DOHH2 (cell line): Measurements from ENCODE around the gene DDIAS.
"Not testable (repeated sequence)": the region's sequence is repeated elsewhere in the genome, so short reads cannot be mapped to it uniquely, and the experiment has no call there.

Experiments
- H3F3A ChIP-seq: fragments of 200-600 bp; sonication (generic), shearing (Covaris generic); 2 replicates; pipeline ENCODE4 v1.6.0; 2016; ENCODE audit warnings: antibody characterized with exemption, mild to moderate bottlenecking; ENCODE audit not compliant: control insufficient read depth, insufficient read depth
- H3K27ac ChIP-seq: fragments of 200-600 bp; sonication (generic); 2 replicates; pipeline ENCODE4 v1.5.1; 2014; ENCODE audit warnings: low read depth, mild to moderate bottlenecking, low read length, moderate library complexity
- H3K27me3 ChIP-seq: fragments of 200-600 bp; sonication (generic); 2 replicates; pipeline ENCODE4 v1.6.1; 2014; ENCODE audit warnings: mild to moderate bottlenecking, low read length, mixed read lengths; ENCODE audit not compliant: control insufficient read depth
- H3K36me3 ChIP-seq: fragments of 200-600 bp; sonication (generic); 2 replicates; pipeline ENCODE4 v1.6.1; 2014; ENCODE audit warnings: mild to moderate bottlenecking, low read length, moderate library complexity, mixed read lengths; ENCODE audit not compliant: control insufficient read depth
- H3K4me1 ChIP-seq: fragments of 200-600 bp; sonication (generic); 2 replicates; pipeline ENCODE4 v1.6.1; 2014; ENCODE audit warnings: mild to moderate bottlenecking, low read length, mixed read lengths; ENCODE audit not compliant: control insufficient read depth
- H3K4me2 ChIP-seq: fragments of 200-600 bp; sonication (generic); 2 replicates; pipeline ENCODE4 v1.6.0; 2014; ENCODE audit warnings: mild to moderate bottlenecking, low read length, moderate library complexity
- H3K4me3 ChIP-seq: fragments of 200-600 bp; sonication (generic); 2 replicates; pipeline ENCODE4 v1.5.1; 2014; ENCODE audit warnings: mild to moderate bottlenecking, low read length, mixed read lengths
- H3K79me2 ChIP-seq: fragments of 200-600 bp; sonication (generic); 2 replicates; pipeline ENCODE4 v1.6.1; 2014; ENCODE audit warnings: mild to moderate bottlenecking, low read length, mixed read lengths; ENCODE audit not compliant: control insufficient read depth
- H3K9me2 ChIP-seq: fragments of 200-600 bp; sonication (generic); replicated peaks from 2 replicates; pipeline ENCODE4 v1.6.1; 2014; ENCODE audit warnings: mild to moderate bottlenecking, low read length, mixed read lengths; ENCODE audit not compliant: control insufficient read depth
- H3K9me3 ChIP-seq: fragments of 200-600 bp; sonication (generic); 2 replicates; pipeline ENCODE4 v1.6.1; 2014; ENCODE audit warnings: antibody characterized with exemption, low read length, mixed read lengths; ENCODE audit not compliant: control insufficient read depth, insufficient read depth
- H4K20me1 ChIP-seq: fragments of 200-600 bp; sonication (generic); 2 replicates; pipeline ENCODE4 v1.6.0; 2014; ENCODE audit warnings: low read depth, mild to moderate bottlenecking, antibody characterized with exemption, low read length, moderate library complexity; ENCODE audit not compliant: control insufficient read depth, insufficient read depth
- EZH2phosphoT487 ChIP-seq: fragments of 200-600 bp; sonication (generic); IDR thresholded peaks from 2 replicates; pipeline ENCODE4 v1.6.1; 2017; ENCODE audit warnings: borderline replicate concordance, mild to moderate bottlenecking, antibody characterized with exemption, low read length, moderate library complexity, mixed read lengths
- TF ChIP-seq, protein P1 (sequence below): fragments of 200-600 bp; sonication (generic); IDR thresholded peaks from one replicate; pipeline ENCODE4 v1.5.1; 2014; ENCODE audit warnings: antibody characterized with exemption, mild to moderate bottlenecking, low read depth, low read length; ENCODE audit not compliant: poor library complexity, severe bottlenecking

The DDIAS gene

DNA sequence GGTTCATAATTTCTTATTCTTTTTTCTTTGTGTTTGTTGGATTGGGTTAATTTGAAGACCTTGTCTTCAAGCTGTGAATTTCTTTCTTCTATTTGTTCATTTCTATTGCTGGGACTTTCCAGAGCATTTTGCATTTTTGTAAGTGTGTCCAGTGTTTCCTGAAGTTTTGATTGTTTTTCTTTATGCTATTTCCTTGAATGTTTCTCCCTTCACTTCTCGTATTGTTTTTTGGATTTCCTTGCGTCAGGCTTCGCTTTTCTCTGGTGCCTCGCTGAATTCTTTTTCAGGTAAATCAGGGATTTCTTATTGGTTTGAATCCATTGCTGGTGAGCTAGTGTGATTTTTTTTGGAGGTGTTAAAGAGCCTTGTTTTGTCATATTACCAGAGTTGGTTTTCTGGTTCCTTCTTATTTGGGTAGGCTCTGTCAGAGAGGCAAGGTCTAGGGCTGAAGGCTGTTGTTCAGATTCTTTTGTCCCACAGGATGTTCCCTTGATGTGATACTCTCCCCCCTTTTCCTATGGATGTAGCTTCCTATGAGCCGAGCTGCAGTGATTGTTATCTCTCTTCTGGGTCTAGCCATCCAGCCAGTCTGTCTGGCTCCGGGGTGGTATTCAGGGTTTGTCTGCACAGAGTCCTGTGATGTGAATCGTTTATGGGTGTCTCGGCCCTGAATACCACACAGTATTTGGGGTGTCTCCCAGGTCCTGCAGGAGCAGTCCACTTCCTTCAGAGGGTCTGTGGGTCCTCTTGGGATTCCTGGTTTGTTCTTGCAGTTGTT lies 21.0 kb downstream of the DDIAS start:
- Histone ChIP-seq H3K4me1 (peaks cover 29% of the 10 kb centered on the region), H3K79me2 (peaks cover 29% of the 10 kb centered on the region), H3K36me3 (peaks cover 49% of the 10 kb centered on the region)
- H3K27ac ChIP-seq, H3K4me2 ChIP-seq, H3F3A ChIP-seq, H3K9me2 ChIP-seq, H3K9me3 ChIP-seq, H3K27me3 ChIP-seq, H4K20me1 ChIP-seq, H3K4me3 ChIP-seq: not testable (repeated sequence)

DNA sequence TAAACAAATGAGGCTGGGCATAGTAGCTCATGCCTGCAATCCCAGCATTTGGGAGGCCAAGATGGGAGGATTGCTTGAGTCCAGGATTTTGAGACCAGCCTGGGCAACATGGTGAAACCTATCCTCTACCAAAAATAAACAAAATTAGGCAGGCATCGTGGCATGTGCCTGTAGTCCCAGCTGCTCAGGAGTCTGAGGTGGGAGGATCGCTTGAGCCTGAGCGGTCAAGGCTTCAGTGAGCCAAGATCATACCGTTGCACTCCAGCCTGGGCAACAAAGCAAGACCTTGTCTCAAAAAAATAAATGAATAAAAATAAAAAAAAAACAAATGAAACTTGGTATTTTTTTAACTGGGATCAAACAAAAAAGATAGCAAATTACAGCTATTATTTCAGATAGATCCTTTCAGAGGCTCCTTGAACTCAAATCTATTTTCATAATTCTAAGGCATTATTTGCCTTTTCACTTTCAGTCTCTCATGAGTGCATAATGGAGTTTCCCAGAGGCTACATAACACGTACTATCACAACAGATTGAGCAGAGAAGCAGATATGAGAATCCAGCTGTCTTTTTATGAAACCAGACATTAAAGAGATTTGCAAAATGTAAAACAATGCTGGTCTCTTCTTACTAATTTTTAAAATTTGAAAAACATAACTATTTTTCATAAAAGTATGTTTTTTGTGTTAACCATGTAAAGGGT lies 23.1 kb downstream of the DDIAS start:
- no peak overlapping the region for H3K4me2 ChIP-seq
- peaks cover 45% of the 10 kb centered on the region for H3K36me3 ChIP-seq
- H3K4me1 ChIP-seq = peaks cover 50% of the 10 kb centered on the region

DNA sequence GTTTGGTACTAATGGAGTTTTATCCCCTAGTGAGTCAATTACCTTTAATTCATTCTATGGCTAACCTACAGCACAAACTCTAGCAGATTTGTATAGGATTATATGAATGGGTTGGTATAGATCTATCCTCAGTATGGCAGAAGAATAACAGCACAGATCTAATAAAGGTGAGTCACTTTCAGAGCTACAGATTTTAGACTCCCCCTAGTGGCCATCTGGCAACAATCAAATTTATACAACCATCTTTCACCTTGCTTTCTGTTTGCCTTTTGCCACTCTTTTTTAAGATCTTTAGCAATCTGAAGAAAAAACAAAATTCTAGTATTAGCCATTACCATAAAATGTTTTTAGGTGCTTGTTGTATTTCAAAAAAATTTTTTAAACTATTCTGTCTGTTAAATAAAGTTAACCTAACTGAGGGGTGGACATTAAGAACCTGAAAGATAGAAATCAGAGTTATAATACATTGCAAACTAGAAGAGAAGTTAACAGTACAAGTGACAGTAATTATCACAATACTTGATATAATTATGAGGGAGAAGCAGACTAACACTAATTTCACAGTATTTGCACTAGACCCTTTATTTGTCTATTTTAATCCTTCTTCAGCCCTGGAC lies 25.8 kb downstream of the DDIAS start:
- H3F3A ChIP-seq = peaks cover 31% of the 10 kb centered on the region
- H3K36me3 ChIP-seq = peaks cover 44% of the 10 kb centered on the region
- H4K20me1 ChIP-seq = no peaks in the 10 kb centered on the region
- H3K27me3 ChIP-seq = no peaks in the 10 kb centered on the region
- H3K9me2 ChIP-seq = no peaks in the 10 kb centered on the region
- no peaks in the 10 kb centered on the region for H3K9me3 ChIP-seq
- TF ChIP-seq, protein P1, sequence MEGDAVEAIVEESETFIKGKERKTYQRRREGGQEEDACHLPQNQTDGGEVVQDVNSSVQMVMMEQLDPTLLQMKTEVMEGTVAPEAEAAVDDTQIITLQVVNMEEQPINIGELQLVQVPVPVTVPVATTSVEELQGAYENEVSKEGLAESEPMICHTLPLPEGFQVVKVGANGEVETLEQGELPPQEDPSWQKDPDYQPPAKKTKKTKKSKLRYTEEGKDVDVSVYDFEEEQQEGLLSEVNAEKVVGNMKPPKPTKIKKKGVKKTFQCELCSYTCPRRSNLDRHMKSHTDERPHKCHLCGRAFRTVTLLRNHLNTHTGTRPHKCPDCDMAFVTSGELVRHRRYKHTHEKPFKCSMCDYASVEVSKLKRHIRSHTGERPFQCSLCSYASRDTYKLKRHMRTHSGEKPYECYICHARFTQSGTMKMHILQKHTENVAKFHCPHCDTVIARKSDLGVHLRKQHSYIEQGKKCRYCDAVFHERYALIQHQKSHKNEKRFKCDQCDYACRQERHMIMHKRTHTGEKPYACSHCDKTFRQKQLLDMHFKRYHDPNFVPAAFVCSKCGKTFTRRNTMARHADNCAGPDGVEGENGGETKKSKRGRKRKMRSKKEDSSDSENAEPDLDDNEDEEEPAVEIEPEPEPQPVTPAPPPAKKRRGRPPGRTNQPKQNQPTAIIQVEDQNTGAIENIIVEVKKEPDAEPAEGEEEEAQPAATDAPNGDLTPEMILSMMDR = peak; percentile 90
- no peak for TF ChIP-seq EZH2phosphoT487
- H3K4me1 ChIP-seq = peaks cover 55% of the 10 kb centered on the region
- H3K4me3 ChIP-seq = peak overlapping the region; percentile 27
- H3K27ac ChIP-seq = peak overlapping the region; percentile 97
- H3K4me2 ChIP-seq = peak overlapping the region; percentile 53
- peaks cover 18% of the 10 kb centered on the region for H3K79me2 ChIP-seq

More for the DNA sequence above, 23.1 kb downstream of the DDIAS start:
- no peaks in the 10 kb centered on the region for H3K9me3 ChIP-seq
- H3K79me2 ChIP-seq = peaks cover 32% of the 10 kb centered on the region
- H3K4me3 ChIP-seq = no peak overlapping the region
- H3K27ac ChIP-seq = no peak overlapping the region
- H3K27me3 ChIP-seq = no peaks in the 10 kb centered on the region
- peaks cover 15% of the 10 kb centered on the region for H3F3A ChIP-seq
- TF ChIP-seq EZH2phosphoT487 = no peak
- TF ChIP-seq, protein P1 = no peak
- H4K20me1 ChIP-seq = no peaks in the 10 kb centered on the region
- no peaks in the 10 kb centered on the region for H3K9me2 ChIP-seq

DNA sequence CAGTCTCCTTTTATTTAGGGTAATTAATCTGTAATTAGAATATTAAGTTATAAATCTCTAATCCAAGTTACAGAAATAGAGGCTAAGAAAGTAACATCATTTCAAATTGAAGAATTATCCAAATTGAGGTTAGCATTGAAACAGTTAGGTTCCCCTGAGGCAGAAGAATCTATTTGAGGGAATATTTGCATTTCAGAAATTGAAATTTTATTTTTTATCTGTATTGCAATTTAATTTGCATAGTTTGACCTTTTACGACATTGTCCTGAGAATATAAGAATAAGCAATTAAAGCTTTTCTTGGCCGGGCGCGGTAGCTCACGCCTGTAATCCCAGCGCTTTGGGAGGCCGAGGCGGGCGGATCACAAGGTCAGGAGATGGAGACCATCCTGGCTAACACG lies 27.6 kb downstream of the DDIAS start:
- H3K9me3 ChIP-seq = no peaks in the 10 kb centered on the region
- peaks cover 31% of the 10 kb centered on the region for H3F3A ChIP-seq
- H3K4me1 ChIP-seq = peaks cover 60% of the 10 kb centered on the region
- peaks cover 48% of the 10 kb centered on the region for H3K36me3 ChIP-seq
- TF ChIP-seq, protein P1 = no peak
- no peak for TF ChIP-seq EZH2phosphoT487
- H3K9me2 ChIP-seq = no peaks in the 10 kb centered on the region
- H3K27ac ChIP-seq = peak overlapping the region; percentile 97
- H4K20me1 ChIP-seq = no peaks in the 10 kb centered on the region
- peak overlapping the region; percentile 82 for H3K4me2 ChIP-seq
- peak overlapping the region; percentile 59 for H3K4me3 ChIP-seq
- H3K27me3 ChIP-seq = no peaks in the 10 kb centered on the region
- H3K79me2 ChIP-seq = peaks cover 12% of the 10 kb centered on the region
